ENCODE results near the gene MEGF11.

Gene MEGF11

GRCh38 chr15:66025972-66026371, 227.6 kb downstream of the MEGF11 start:
- no peak overlapping the region for H3K27ac ChIP-seq (ENCODE audit: low read depth, low read length, severe bottlenecking)
- no peaks in the 10 kb centered on the region for H3K36me3 ChIP-seq (ENCODE audit: control insufficient read depth, insufficient read depth, low read length)
- H3K4me3 ChIP-seq (ENCODE audit: extremely low read depth, insufficient read depth, low read length, poor library complexity, severe bottlenecking): no peak overlapping the region
- 48 to 55% methylated on average over 5 to 7 of the region's 7 CpGs for WGBS, 2 experiments (ENCODE audit: insufficient coverage in 2 of 2)
- H3K9me3 ChIP-seq (ENCODE audit: control insufficient read depth, low read length): no peaks in the 10 kb centered on the region
- no peaks in the 10 kb centered on the region for H3K4me1 ChIP-seq (ENCODE audit: control insufficient read depth, insufficient read depth, low read length, poor library complexity, severe bottlenecking)

- 60 to 83% methylated on average over 1 of the region's 4 CpGs for WGBS, 2 experiments (ENCODE audit: insufficient coverage in 2 of 2)
- no peak overlapping the region for H3K4me3 ChIP-seq (ENCODE audit: extremely low read depth, insufficient read depth, low read length, poor library complexity, severe bottlenecking)
- H3K27ac ChIP-seq (ENCODE audit: low read depth, low read length, severe bottlenecking): no peak overlapping the region
- H3K36me3 ChIP-seq (ENCODE audit: control insufficient read depth, insufficient read depth, low read length): no peaks in the 10 kb centered on the region
- no peaks in the 10 kb centered on the region for H3K9me3 ChIP-seq (ENCODE audit: control insufficient read depth, low read length)
- no peaks in the 10 kb centered on the region for H3K4me1 ChIP-seq (ENCODE audit: control insufficient read depth, insufficient read depth, low read length, poor library complexity, severe bottlenecking)
These were observed 228.5 kb downstream of the MEGF11 start for GRCh38 chr15:66025015-66025452.

GRCh38 chr15:66024116-66024515, 229.4 kb downstream of the MEGF11 start:
- Histone ChIP-seq H3K9me3 (ENCODE audit: control insufficient read depth, low read length) (no peaks in the 10 kb centered on the region), H3K27ac (ENCODE audit: low read depth, low read length, severe bottlenecking) (no peak overlapping the region), H3K36me3 (ENCODE audit: control insufficient read depth, insufficient read depth, low read length) (no peaks in the 10 kb centered on the region), H3K4me3 (ENCODE audit: extremely low read depth, insufficient read depth, low read length, poor library complexity, severe bottlenecking) (no peak overlapping the region), H3K4me1 (ENCODE audit: control insufficient read depth, insufficient read depth, low read length, poor library complexity, severe bottlenecking) (no peaks in the 10 kb centered on the region)
- 91 to 100% methylated on average over 3 to 4 of the region's 4 CpGs for WGBS, 2 experiments (ENCODE audit: insufficient coverage in 2 of 2)

GRCh38 chr15:66023311-66023972, 230.1 kb downstream of the MEGF11 start:
- no peaks in the 10 kb centered on the region for H3K36me3 ChIP-seq (ENCODE audit: control insufficient read depth, insufficient read depth, low read length)
- H3K27ac ChIP-seq (ENCODE audit: low read depth, low read length, severe bottlenecking): no peak overlapping the region
- WGBS, 2 experiments (ENCODE audit: insufficient coverage in 2 of 2): 50 to 64% methylated on average over 4 to 5 of the region's 6 CpGs
- no peaks in the 10 kb centered on the region for H3K4me1 ChIP-seq (ENCODE audit: control insufficient read depth, insufficient read depth, low read length, poor library complexity, severe bottlenecking)
- H3K4me3 ChIP-seq (ENCODE audit: extremely low read depth, insufficient read depth, low read length, poor library complexity, severe bottlenecking): no peak overlapping the region
- H3K9me3 ChIP-seq (ENCODE audit: control insufficient read depth, low read length): no peaks in the 10 kb centered on the region

- Histone ChIP-seq H3K36me3 (ENCODE audit: control insufficient read depth, insufficient read depth, low read length) (no peaks in the 10 kb centered on the region), H3K9me3 (ENCODE audit: control insufficient read depth, low read length) (no peaks in the 10 kb centered on the region), H3K4me1 (ENCODE audit: control insufficient read depth, insufficient read depth, low read length, poor library complexity, severe bottlenecking) (no peaks in the 10 kb centered on the region), H3K27ac (ENCODE audit: low read depth, low read length, severe bottlenecking) (no peak overlapping the region), H3K4me3 (ENCODE audit: extremely low read depth, insufficient read depth, low read length, poor library complexity, severe bottlenecking) (no peak overlapping the region)
- 78 to 86% methylated on average over 2 to 3 of the region's 3 CpGs for WGBS, 2 experiments (ENCODE audit: insufficient coverage in 2 of 2)
These were observed 231.4 kb downstream of the MEGF11 start for GRCh38 chr15:66022163-66022525.

- Histone ChIP-seq H3K9me3 (ENCODE audit: control insufficient read depth, low read length) (no peaks in the 10 kb centered on the region), H3K36me3 (ENCODE audit: control insufficient read depth, insufficient read depth, low read length) (no peaks in the 10 kb centered on the region), H3K4me1 (ENCODE audit: control insufficient read depth, insufficient read depth, low read length, poor library complexity, severe bottlenecking) (no peaks in the 10 kb centered on the region), H3K4me3 (ENCODE audit: extremely low read depth, insufficient read depth, low read length, poor library complexity, severe bottlenecking) (no peak overlapping the region), H3K27ac (ENCODE audit: low read depth, low read length, severe bottlenecking) (no peak overlapping the region)
- 90 to 95% methylated on average over 4 to 7 of the region's 7 CpGs for WGBS, 2 experiments (ENCODE audit: insufficient coverage in 2 of 2)
These were observed 231.9 kb downstream of the MEGF11 start for GRCh38 chr15:66021496-66022162.

GRCh38 chr15:66019826-66020398, 233.6 kb downstream of the MEGF11 start:
- no peaks in the 10 kb centered on the region for H3K4me1 ChIP-seq (ENCODE audit: control insufficient read depth, insufficient read depth, low read length, poor library complexity, severe bottlenecking)
- no peak overlapping the region for H3K27ac ChIP-seq (ENCODE audit: low read depth, low read length, severe bottlenecking)
- H3K4me3 ChIP-seq (ENCODE audit: extremely low read depth, insufficient read depth, low read length, poor library complexity, severe bottlenecking): no peak overlapping the region
- 88 to 94% methylated on average over 6 to 9 of the region's 10 CpGs for WGBS, 2 experiments (ENCODE audit: insufficient coverage in 2 of 2)
- no peaks in the 10 kb centered on the region for H3K9me3 ChIP-seq (ENCODE audit: control insufficient read depth, low read length)
- no peaks in the 10 kb centered on the region for H3K36me3 ChIP-seq (ENCODE audit: control insufficient read depth, insufficient read depth, low read length)

GRCh38 chr15:66019368-66019767, 234.2 kb downstream of the MEGF11 start:
- H3K36me3 ChIP-seq (ENCODE audit: control insufficient read depth, insufficient read depth, low read length): no peaks in the 10 kb centered on the region
- H3K4me1 ChIP-seq (ENCODE audit: control insufficient read depth, insufficient read depth, low read length, poor library complexity, severe bottlenecking): no peaks in the 10 kb centered on the region
- no peak overlapping the region for H3K4me3 ChIP-seq (ENCODE audit: extremely low read depth, insufficient read depth, low read length, poor library complexity, severe bottlenecking)
- no peak overlapping the region for H3K27ac ChIP-seq (ENCODE audit: low read depth, low read length, severe bottlenecking)
- 58 to 79% methylated on average over 3 to 10 of the region's 11 CpGs for WGBS, 2 experiments (ENCODE audit: insufficient coverage in 2 of 2)
- H3K9me3 ChIP-seq (ENCODE audit: control insufficient read depth, low read length): no peaks in the 10 kb centered on the region

GRCh38 chr15:66018488-66018797, 235.1 kb downstream of the MEGF11 start:
- Histone ChIP-seq H3K4me1 (ENCODE audit: control insufficient read depth, insufficient read depth, low read length, poor library complexity, severe bottlenecking) (no peaks in the 10 kb centered on the region), H3K4me3 (ENCODE audit: extremely low read depth, insufficient read depth, low read length, poor library complexity, severe bottlenecking) (no peak overlapping the region), H3K36me3 (ENCODE audit: control insufficient read depth, insufficient read depth, low read length) (no peaks in the 10 kb centered on the region), H3K27ac (ENCODE audit: low read depth, low read length, severe bottlenecking) (no peak overlapping the region), H3K9me3 (ENCODE audit: control insufficient read depth, low read length) (no peaks in the 10 kb centered on the region)
- WGBS, 2 experiments (ENCODE audit: insufficient coverage in 2 of 2): 90 to 92% methylated on average over 8 of the region's 8 CpGs

- Histone ChIP-seq H3K27ac (ENCODE audit: low read depth, low read length, severe bottlenecking) (no peak overlapping the region), H3K9me3 (ENCODE audit: control insufficient read depth, low read length) (no peaks in the 10 kb centered on the region), H3K4me1 (ENCODE audit: control insufficient read depth, insufficient read depth, low read length, poor library complexity, severe bottlenecking) (no peaks in the 10 kb centered on the region), H3K36me3 (ENCODE audit: control insufficient read depth, insufficient read depth, low read length) (no peaks in the 10 kb centered on the region), H3K4me3 (ENCODE audit: extremely low read depth, insufficient read depth, low read length, poor library complexity, severe bottlenecking) (no peak overlapping the region)
- WGBS, 2 experiments (ENCODE audit: insufficient coverage in 2 of 2): 90 to 93% methylated on average over 9 to 10 of the region's 10 CpGs
These were observed 235.6 kb downstream of the MEGF11 start for GRCh38 chr15:66017792-66018487.

All from mesodermal cell (in vitro differentiated cells).